ENCODE measurements around the gene ISOC2. TPM values are rescaled to one million over a fixed set of nuclear protein-coding genes. Genes with fewer than 3 reads are reported as not detected.
A peak's percentile ranks its signal among the peaks of the same experiment; 100 is the strongest.

The ISOC2 gene
- total and polyA plus RNA-seq, 9 of the 15 experiments (the other 6 are each of a cell fraction or from before 2014, with no cell fraction given) = 1.2 to 229 (median 58.3) TPM

DNA sequence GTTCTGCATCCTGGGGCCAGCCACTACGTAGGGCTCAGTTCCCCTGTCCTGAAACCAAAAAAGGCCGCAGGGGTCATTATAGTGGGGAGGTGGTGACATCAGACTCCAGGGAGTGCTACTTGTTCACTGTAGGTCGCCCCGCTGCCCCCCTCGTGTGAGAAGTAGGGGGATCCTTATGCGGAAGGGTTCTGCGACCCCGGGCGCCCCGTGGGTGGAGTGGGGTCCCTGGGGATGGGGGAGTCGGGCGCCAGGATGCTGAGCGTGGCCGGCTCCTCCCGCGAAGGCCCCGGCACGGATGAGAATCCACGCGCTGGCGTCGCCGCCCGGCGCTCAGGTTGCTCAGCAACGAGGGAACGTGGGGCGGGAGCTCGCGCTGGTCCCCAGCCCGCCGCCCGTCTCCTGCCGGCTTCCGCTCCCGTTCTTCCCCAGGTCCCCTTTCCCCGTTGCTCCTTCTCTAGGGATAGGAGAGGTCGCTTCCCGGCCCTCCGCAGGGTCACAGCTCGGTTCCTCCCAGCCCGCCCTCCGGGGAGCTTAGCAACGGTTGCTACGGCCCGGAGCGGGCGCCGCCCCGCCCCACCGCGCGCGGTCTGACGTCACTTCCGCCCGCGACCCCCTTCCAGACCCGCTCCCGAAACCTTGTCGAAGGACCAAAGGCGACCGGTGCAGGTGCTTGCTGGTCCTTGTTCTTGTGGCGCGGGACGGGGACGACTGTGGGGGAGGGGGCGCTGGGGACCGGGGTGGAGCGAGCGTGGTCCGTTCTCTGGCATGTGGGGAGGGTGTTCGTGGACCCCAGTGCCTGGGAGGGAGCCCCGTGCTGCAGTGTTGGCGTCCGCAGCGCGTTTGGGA, 23.4 kb upstream of the ISOC2 start, which contains the start of gene NAT14 (continued):
- TF ChIP-seq, protein P1, sequence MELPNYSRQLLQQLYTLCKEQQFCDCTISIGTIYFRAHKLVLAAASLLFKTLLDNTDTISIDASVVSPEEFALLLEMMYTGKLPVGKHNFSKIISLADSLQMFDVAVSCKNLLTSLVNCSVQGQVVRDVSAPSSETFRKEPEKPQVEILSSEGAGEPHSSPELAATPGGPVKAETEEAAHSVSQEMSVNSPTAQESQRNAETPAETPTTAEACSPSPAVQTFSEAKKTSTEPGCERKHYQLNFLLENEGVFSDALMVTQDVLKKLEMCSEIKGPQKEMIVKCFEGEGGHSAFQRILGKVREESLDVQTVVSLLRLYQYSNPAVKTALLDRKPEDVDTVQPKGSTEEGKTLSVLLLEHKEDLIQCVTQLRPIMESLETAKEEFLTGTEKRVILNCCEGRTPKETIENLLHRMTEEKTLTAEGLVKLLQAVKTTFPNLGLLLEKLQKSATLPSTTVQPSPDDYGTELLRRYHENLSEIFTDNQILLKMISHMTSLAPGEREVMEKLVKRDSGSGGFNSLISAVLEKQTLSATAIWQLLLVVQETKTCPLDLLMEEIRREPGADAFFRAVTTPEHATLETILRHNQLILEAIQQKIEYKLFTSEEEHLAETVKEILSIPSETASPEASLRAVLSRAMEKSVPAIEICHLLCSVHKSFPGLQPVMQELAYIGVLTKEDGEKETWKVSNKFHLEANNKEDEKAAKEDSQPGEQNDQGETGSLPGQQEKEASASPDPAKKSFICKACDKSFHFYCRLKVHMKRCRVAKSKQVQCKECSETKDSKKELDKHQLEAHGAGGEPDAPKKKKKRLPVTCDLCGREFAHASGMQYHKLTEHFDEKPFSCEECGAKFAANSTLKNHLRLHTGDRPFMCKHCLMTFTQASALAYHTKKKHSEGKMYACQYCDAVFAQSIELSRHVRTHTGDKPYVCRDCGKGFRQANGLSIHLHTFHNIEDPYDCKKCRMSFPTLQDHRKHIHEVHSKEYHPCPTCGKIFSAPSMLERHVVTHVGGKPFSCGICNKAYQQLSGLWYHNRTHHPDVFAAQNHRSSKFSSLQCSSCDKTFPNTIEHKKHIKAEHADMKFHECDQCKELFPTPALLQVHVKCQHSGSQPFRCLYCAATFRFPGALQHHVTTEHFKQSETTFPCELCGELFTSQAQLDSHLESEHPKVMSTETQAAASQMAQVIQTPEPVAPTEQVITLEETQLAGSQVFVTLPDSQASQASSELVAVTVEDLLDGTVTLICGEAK (IDR thresholded peaks at IDR 0.05) = peak; percentile 87
- TF ChIP-seq, protein P1 (CRISPR knock-in tag; IDR thresholded peaks at IDR 0.05) = no peak
- TF ChIP-seq MAFG (tag; conservative IDR thresholded peaks at IDR 0.05) (no peak), ZNF561 (CRISPR knock-in tag; conservative IDR thresholded peaks at IDR 0.05) (no peak), SMARCC2 (IDR thresholded peaks at IDR 0.05; ENCODE audit: low read depth) (no peak), DNMT1 (IDR thresholded peaks at IDR 0.05) (peak; percentile 29; the same call in 1 of the 2 replicates), NFRKB (IDR thresholded peaks at IDR 0.05; ENCODE audit: low read depth) (no peak), POLR2H (tag; IDR thresholded peaks at IDR 0.05; ENCODE audit: low read depth) (no peak), HDGF (IDR thresholded peaks at IDR 0.05) (no peak), GATAD2B (IDR thresholded peaks at IDR 0.05; ENCODE audit: borderline replicate concordance) (no peak), NR4A1 (CRISPR knock-in tag; IDR thresholded peaks at IDR 0.05) (no peak), NR4A1 (tag; IDR thresholded peaks at IDR 0.05) (no peak), POLR2B (IDR thresholded peaks at IDR 0.05; ENCODE audit: low read depth, partially characterized antibody) (peak; percentile 50)
- TF ChIP-seq, protein P2, sequence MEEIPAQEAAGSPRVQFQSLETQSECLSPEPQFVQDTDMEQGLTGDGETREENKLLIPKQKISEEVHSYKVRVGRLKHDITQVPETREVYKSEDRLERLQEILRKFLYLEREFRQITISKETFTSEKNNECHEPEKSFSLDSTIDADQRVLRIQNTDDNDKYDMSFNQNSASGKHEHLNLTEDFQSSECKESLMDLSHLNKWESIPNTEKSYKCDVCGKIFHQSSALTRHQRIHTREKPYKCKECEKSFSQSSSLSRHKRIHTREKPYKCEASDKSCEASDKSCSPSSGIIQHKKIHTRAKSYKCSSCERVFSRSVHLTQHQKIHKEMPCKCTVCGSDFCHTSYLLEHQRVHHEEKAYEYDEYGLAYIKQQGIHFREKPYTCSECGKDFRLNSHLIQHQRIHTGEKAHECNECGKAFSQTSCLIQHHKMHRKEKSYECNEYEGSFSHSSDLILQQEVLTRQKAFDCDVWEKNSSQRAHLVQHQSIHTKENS (CRISPR knock-in tag; IDR thresholded peaks at IDR 0.05) = no peak
- TF ChIP-seq, protein P3, sequence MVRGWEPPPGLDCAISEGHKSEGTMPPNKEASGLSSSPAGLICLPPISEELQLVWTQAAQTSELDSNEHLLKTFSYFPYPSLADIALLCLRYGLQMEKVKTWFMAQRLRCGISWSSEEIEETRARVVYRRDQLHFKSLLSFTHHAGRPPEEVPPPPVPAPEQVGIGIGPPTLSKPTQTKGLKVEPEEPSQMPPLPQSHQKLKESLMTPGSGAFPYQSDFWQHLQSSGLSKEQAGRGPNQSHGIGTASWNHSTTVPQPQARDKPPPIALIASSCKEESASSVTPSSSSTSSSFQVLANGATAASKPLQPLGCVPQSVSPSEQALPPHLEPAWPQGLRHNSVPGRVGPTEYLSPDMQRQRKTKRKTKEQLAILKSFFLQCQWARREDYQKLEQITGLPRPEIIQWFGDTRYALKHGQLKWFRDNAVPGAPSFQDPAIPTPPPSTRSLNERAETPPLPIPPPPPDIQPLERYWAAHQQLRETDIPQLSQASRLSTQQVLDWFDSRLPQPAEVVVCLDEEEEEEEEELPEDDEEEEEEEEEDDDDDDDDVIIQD (CRISPR knock-in tag; IDR thresholded peaks at IDR 0.05) = no peak
